ENCODE results near the gene CST11.

DNA sequence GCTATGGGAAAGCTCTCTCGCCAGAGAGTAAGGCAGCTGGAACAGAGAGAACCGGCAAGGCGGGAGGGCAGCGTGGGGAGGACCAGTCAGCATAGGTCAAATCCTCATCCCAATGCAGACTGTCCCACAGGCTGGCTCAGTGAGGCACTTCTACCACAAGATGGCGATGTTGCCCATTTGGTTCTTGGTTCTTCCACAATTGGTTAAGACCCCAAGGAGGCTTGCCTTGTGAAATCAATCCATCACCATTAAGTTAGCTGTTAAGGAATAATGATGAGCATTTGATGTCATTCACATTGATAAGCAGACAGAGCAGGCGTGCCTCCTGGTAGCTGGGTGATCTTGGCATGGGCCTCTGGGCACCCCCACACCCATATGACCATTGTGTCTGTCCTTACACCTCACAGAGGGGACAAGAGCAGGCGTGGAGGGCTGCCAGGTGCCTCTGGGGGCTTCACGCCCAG is 10.8 kb downstream of the CST11 start:
- TF ChIP-seq, protein P1, sequence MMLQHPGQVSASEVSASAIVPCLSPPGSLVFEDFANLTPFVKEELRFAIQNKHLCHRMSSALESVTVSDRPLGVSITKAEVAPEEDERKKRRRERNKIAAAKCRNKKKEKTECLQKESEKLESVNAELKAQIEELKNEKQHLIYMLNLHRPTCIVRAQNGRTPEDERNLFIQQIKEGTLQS (IDR thresholded peaks at IDR 0.05; ENCODE audit: borderline replicate concordance, extremely low read depth, low read depth, low read length) = no peak
- TF ChIP-seq TAF1 (IDR thresholded peaks at IDR 0.05; ENCODE audit: borderline replicate concordance, low read depth, low read length) (no peak), GABPA (IDR thresholded peaks at IDR 0.05; ENCODE audit: low read depth) (no peak), RAD21 (IDR thresholded peaks at IDR 0.05; ENCODE audit: insufficient read depth, low read depth, low read length) (peak; percentile 80), NRF1 (conservative IDR thresholded peaks at IDR 0.05; ENCODE audit: low read depth, low read length) (no peak), NR2C2 (IDR thresholded peaks at IDR 0.05; ENCODE audit: borderline replicate concordance, control insufficient read depth, insufficient read length, low read depth) (no peak), CHD4 (IDR thresholded peaks at IDR 0.05) (no peak), NFIC (IDR thresholded peaks at IDR 0.05; ENCODE audit: low read depth, low read length) (no peak), EGR1 (IDR thresholded peaks at IDR 0.05; ENCODE audit: borderline replicate concordance in 1 of 2, low read depth in 2 of 2, low read length in 2 of 2) (no peak)
- TF ChIP-seq, protein P2, sequence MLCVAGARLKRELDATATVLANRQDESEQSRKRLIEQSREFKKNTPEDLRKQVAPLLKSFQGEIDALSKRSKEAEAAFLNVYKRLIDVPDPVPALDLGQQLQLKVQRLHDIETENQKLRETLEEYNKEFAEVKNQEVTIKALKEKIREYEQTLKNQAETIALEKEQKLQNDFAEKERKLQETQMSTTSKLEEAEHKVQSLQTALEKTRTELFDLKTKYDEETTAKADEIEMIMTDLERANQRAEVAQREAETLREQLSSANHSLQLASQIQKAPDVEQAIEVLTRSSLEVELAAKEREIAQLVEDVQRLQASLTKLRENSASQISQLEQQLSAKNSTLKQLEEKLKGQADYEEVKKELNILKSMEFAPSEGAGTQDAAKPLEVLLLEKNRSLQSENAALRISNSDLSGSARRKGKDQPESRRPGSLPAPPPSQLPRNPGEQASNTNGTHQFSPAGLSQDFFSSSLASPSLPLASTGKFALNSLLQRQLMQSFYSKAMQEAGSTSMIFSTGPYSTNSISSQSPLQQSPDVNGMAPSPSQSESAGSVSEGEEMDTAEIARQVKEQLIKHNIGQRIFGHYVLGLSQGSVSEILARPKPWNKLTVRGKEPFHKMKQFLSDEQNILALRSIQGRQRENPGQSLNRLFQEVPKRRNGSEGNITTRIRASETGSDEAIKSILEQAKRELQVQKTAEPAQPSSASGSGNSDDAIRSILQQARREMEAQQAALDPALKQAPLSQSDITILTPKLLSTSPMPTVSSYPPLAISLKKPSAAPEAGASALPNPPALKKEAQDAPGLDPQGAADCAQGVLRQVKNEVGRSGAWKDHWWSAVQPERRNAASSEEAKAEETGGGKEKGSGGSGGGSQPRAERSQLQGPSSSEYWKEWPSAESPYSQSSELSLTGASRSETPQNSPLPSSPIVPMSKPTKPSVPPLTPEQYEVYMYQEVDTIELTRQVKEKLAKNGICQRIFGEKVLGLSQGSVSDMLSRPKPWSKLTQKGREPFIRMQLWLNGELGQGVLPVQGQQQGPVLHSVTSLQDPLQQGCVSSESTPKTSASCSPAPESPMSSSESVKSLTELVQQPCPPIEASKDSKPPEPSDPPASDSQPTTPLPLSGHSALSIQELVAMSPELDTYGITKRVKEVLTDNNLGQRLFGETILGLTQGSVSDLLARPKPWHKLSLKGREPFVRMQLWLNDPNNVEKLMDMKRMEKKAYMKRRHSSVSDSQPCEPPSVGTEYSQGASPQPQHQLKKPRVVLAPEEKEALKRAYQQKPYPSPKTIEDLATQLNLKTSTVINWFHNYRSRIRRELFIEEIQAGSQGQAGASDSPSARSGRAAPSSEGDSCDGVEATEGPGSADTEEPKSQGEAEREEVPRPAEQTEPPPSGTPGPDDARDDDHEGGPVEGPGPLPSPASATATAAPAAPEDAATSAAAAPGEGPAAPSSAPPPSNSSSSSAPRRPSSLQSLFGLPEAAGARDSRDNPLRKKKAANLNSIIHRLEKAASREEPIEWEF (IDR thresholded peaks at IDR 0.05; ENCODE audit: insufficient replicate concordance, low read depth, low read length) = no peak
- TF ChIP-seq, protein P3, sequence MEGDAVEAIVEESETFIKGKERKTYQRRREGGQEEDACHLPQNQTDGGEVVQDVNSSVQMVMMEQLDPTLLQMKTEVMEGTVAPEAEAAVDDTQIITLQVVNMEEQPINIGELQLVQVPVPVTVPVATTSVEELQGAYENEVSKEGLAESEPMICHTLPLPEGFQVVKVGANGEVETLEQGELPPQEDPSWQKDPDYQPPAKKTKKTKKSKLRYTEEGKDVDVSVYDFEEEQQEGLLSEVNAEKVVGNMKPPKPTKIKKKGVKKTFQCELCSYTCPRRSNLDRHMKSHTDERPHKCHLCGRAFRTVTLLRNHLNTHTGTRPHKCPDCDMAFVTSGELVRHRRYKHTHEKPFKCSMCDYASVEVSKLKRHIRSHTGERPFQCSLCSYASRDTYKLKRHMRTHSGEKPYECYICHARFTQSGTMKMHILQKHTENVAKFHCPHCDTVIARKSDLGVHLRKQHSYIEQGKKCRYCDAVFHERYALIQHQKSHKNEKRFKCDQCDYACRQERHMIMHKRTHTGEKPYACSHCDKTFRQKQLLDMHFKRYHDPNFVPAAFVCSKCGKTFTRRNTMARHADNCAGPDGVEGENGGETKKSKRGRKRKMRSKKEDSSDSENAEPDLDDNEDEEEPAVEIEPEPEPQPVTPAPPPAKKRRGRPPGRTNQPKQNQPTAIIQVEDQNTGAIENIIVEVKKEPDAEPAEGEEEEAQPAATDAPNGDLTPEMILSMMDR (IDR thresholded peaks at IDR 0.05 in 2 of 3, conservative IDR thresholded peaks at IDR 0.05 in 1 of 3; ENCODE audit: control insufficient read depth in 2 of 3, extremely low read depth in 1 of 3, insufficient read depth in 1 of 3, low read depth in 3 of 3, low read length in 3 of 3) = peak; percentile 86 to 89 (median 88)
